ENCODE results near the gene PLSCR5.

GRCh38 chr3:146581951-146582467 lies 23.1 kb downstream of the PLSCR5 start:
- TF ChIP-seq CTCF (IDR thresholded peaks at IDR 0.05; ENCODE audit: borderline replicate concordance, extremely low read depth, low read length, poor library complexity, severe bottlenecking) (no peak), EZH2 (IDR thresholded peaks at IDR 0.05; ENCODE audit: borderline replicate concordance, low read depth, low read length, severe bottlenecking) (no peak)

Data from DND-41 (cell line).